Epithelial cell of proximal tubule (primary cell): ENCODE data around the gene ZSCAN10. TPM values are rescaled to one million over a fixed set of nuclear protein-coding genes. Genes with fewer than 3 reads are reported as not detected.
"Not testable (repeated sequence)": the region's sequence is repeated elsewhere in the genome, so short reads cannot be mapped to it uniquely, and the experiment has no call there.

Source experiments
- DNase-seq: peaks from one replicate; pipeline ENCODE4 v3.0.0-alpha.2; 2011; ENCODE audit warnings: low read depth
- H3K4me3 ChIP-seq: 2 replicates; pipeline ENCODE4 v1.5.1; 2011; ENCODE audit warnings: low read depth, mild to moderate bottlenecking, low read length
- total RNA-seq: library from RNA; depleted of rRNA; stranded (reverse); fragments of >200 nt; gene quantifications from 2 replicates; pipeline ENCODE4 v1.2.3, GENCODE V29; 2015
- TF ChIP-seq, protein P1 (sequence below): conservative IDR thresholded peaks from 2 replicates; pipeline ENCODE4 v1.5.1; 2012; ENCODE audit warnings: low read depth, mild to moderate bottlenecking, low read length

Gene ZSCAN10
- total RNA-seq, 1 donor from 2014 or later, result not detected

DNA sequence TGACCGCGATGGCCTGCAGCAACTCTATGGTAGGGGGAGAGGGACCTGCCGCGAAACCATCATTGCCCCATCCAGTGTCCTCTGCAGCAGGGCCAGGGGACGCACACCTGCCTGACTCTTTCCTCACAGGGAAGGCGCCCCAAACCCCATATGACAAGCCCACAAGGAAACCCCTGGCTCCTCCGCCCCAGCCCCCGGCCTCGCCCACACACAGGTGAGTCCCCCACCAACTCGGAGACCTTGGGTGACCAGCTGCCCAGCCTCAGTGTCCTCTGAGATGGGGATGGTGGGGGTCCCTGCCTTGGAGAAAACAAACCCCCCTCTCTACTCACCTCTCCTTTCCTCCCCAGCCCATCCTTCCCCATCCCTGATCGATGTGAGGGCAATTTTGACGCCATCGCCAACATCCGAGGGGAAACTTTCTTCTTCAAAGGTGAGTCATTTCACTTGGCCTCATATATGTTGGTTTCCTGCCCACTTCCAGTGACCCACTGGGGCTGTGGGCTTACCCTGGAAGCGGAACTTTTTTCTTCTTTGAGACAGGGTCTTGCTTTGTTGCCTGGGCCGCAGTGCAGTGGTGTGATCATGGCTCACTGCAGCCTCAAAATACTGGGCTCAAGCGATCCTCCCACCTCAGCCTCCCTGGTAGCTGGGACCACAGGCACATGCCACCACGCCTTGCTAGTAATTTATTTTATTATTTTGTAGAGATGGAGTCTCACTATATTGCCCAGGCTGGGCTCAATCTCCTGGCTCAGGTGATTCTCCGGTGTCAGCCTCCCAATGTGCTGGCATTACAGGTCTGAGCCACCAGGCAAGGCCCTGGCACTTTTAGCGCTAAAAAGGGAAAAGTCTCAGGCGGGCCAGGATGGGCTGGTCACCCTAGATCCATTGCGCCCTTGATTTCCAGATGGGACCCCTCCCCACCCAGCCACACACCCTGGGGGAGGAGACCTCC is 41.6 kb downstream of the ZSCAN10 start:
- DNase-seq, result no peak
- peak overlapping the region; percentile 94 for H3K4me3 ChIP-seq

GRCh38 chr16:3056336-3057180 is 42.5 kb downstream of the ZSCAN10 start:
- H3K4me3 ChIP-seq, result no peak overlapping the region
- DNase-seq, result no peak
- TF ChIP-seq, protein P1, sequence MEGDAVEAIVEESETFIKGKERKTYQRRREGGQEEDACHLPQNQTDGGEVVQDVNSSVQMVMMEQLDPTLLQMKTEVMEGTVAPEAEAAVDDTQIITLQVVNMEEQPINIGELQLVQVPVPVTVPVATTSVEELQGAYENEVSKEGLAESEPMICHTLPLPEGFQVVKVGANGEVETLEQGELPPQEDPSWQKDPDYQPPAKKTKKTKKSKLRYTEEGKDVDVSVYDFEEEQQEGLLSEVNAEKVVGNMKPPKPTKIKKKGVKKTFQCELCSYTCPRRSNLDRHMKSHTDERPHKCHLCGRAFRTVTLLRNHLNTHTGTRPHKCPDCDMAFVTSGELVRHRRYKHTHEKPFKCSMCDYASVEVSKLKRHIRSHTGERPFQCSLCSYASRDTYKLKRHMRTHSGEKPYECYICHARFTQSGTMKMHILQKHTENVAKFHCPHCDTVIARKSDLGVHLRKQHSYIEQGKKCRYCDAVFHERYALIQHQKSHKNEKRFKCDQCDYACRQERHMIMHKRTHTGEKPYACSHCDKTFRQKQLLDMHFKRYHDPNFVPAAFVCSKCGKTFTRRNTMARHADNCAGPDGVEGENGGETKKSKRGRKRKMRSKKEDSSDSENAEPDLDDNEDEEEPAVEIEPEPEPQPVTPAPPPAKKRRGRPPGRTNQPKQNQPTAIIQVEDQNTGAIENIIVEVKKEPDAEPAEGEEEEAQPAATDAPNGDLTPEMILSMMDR, result no peak

More for the DNA sequence above, 41.6 kb downstream of the ZSCAN10 start:
- TF ChIP-seq, protein P1, result no peak

DNA sequence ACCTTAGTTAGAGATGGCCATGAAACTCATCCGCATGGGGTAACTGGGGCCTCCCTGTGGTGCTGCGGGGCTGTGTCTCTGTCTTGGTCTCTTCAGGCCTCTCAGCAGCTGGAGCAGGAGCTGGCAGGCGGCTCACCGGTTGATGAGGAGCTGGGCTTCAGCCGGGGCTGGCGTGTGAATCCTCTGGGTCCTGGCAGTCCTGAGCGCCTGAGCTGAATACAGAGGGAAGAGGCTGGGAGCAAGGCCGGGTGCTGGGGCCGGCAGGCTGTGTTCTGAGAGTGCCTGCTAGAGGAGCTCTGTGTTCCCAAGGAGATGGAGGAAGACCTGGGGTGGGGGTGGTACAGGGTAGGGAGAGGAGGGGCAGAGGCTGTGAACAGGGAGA is 43.4 kb downstream of the ZSCAN10 start:
- DNase-seq, H3K4me3 ChIP-seq: not testable (repeated sequence)

DNA sequence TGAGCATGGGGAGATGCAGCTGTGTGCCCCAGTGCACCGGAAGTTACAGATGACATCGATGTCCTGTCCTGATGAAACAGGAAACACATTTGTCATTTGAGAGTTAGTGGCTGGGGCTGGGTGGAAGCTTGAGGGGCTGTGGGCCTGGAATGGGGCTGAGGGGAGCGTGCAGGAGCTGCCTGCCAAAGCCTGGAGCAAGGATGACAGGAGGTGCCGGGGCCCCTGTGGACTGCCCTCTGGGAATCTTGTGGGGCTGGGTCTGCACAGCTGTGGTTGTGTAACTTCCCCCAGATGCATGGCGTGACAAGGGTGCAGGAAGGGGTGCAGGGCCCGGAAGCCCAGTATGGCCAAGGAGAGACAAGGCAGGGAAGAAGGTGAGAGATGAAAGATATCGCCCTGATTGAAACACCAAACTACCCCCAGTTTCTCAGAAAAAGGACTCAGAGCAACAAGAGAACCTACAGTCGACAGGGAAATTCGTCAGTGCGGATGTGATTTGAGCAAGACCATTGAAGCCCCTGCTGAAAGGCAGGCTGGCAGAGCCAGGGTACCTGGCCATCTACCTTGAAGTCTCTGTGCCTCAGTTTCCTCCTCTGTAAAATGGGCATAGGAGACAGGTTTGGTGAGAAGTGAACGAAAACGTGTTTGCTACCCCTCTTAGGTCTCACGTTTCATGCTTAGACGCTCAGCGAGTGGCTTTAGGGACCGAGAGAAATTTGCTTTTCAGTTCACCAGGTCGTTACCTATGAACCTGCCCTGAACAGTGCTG is 43.9 kb downstream of the ZSCAN10 start:
- DNase-seq, result no peak
- no peak overlapping the region for H3K4me3 ChIP-seq
- TF ChIP-seq, protein P1, result no peak

- H3K4me3 ChIP-seq, DNase-seq: not testable (repeated sequence)
Observed at GRCh38 chr16:3053330-3053710, 45.8 kb downstream of the ZSCAN10 start.

GRCh38 chr16:3052571-3053329 is 46.3 kb downstream of the ZSCAN10 start:
- not testable (repeated sequence) for H3K4me3 ChIP-seq, DNase-seq

GRCh38 chr16:3051494-3051893 is 47.6 kb downstream of the ZSCAN10 start:
- H3K4me3 ChIP-seq, result no peak overlapping the region
- TF ChIP-seq, protein P1, result no peak
- no peak for DNase-seq
